Measurements from ENCODE around the gene COL18A1. TPM values are rescaled to one million over a fixed set of nuclear protein-coding genes. Genes with fewer than 3 reads are reported as not detected.

The COL18A1 gene
- total and polyA plus RNA-seq, 5 donors from 2014 or later: 0.29 to 2.7 (median 1.3) TPM

- DNase-seq: no peak
- Histone ChIP-seq H3K4me3 (ENCODE audit: low read depth, low read length) (no peak overlapping the region), H3K36me3 (ENCODE audit: control insufficient read depth, insufficient read depth, low read length) (no peaks in the 10 kb centered on the region), H3K27me3 (ENCODE audit: control insufficient read depth, insufficient read depth, low read length) (no peaks in the 10 kb centered on the region), H3K9me3 (ENCODE audit: control insufficient read depth in 2 of 2, low read length in 2 of 2) (no peaks in the 10 kb centered on the region), H3K27ac (ENCODE audit: insufficient read depth, low read length, poor library complexity, severe bottlenecking) (no peak overlapping the region), H3K4me1 (ENCODE audit: control insufficient read depth, insufficient read depth, low read length, poor library complexity, severe bottlenecking) (no peaks in the 10 kb centered on the region)
- Mint-ChIP-seq H3K27me3 (no peaks in the 10 kb centered on the region), H3K4me3 (no peak overlapping the region), H3K4me1 (peaks cover 0 to 6% (median 2%) of the 10 kb centered on the region in 4 donors), H3K9me3 (peaks cover 0 to 2% (median 0%) of the 10 kb centered on the region in 7 donors), H3K27ac (no peak overlapping the region), H3K36me3 (no peaks in the 10 kb centered on the region)
- ATAC-seq (ENCODE audit: low read depth in 2 of 2): no peak
Measured at GRCh38 chr21:45371081-45371480, 33.9 kb upstream of the COL18A1 start.

DNA sequence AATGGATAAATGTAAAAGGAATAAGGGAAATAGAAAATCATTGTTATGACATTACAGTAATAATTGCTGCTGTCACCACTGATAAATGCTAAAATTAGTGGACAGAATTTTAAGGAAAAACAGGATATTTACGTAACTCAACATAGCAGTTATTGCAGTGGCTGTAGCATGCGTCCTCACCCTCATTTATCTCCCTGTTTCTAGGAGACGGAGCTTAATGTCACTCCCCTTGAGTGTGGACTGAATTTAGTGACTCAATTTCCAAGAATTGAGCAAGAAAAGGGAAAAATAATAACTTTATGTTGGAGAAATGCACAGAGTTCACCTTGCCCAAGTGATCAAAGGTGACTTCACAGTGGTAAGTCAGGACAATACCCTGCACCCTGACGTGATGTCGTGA is 33.3 kb upstream of the COL18A1 start:
- Histone ChIP-seq H3K9me3 (ENCODE audit: control insufficient read depth in 2 of 2, low read length in 2 of 2) (no peaks in the 10 kb centered on the region), H3K4me1 (ENCODE audit: control insufficient read depth, insufficient read depth, low read length, poor library complexity, severe bottlenecking) (no peaks in the 10 kb centered on the region), H3K4me3 (ENCODE audit: low read depth, low read length) (no peak overlapping the region), H3K27ac (ENCODE audit: insufficient read depth, low read length, poor library complexity, severe bottlenecking) (no peak overlapping the region), H3K36me3 (ENCODE audit: control insufficient read depth, insufficient read depth, low read length) (no peaks in the 10 kb centered on the region), H3K27me3 (ENCODE audit: control insufficient read depth, insufficient read depth, low read length) (no peaks in the 10 kb centered on the region)
- H3K4me1 Mint-ChIP-seq: peaks cover 0 to 6% (median 2%) of the 10 kb centered on the region in 4 donors
- ATAC-seq (ENCODE audit: low read depth in 2 of 2): no peak
- no peaks in the 10 kb centered on the region for H3K36me3 Mint-ChIP-seq
- no peak for DNase-seq
- H3K27ac Mint-ChIP-seq: no peak overlapping the region
- H3K9me3 Mint-ChIP-seq: peaks cover 0 to 2% (median 0%) of the 10 kb centered on the region in 7 donors
- no peak overlapping the region for H3K4me3 Mint-ChIP-seq
- H3K27me3 Mint-ChIP-seq: no peaks in the 10 kb centered on the region

DNA sequence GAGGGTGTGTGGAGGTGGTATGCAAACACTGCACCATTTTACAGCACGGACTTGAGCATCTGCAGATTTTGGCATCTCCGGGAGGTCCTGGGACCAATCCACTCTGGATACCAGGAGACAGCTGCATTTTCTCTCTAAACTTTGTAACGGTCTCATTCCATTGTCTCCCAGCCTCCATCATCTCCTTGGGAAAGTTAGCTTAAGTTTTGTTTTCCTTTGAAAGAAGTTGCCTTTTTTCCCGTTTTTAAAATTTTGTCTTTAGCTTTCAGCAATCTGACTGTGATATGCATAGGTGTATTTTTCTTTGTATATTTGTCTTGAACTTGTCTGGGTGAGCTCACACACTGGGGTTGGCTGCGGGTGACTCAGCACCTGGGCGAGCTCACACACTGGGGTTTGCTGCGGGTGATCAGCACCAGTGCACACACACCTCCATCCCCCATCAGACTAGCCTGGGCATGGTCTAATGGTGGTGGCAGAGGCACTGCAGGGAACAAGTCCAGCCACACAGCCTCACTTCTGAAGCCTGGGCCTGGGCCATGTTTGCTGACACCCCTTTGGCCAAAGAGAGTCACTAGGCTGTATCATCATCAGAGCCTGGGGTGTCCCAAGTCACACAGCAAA is 32.1 kb upstream of the COL18A1 start:
- H3K27ac Mint-ChIP-seq: no peak overlapping the region
- H3K36me3 Mint-ChIP-seq: no peaks in the 10 kb centered on the region
- peaks cover 0 to 4% of the 10 kb centered on the region in 2 experiments for H3K9me3 ChIP-seq (ENCODE audit: control insufficient read depth in 2 of 2, low read length in 2 of 2)
- no peak for ATAC-seq (ENCODE audit: low read depth in 2 of 2)
- H3K4me3 ChIP-seq (ENCODE audit: low read depth, low read length): no peak overlapping the region
- no peaks in the 10 kb centered on the region for H3K36me3 ChIP-seq (ENCODE audit: control insufficient read depth, insufficient read depth, low read length)
- no peak for DNase-seq
- H3K4me3 Mint-ChIP-seq: no peak overlapping the region
- H3K27ac ChIP-seq (ENCODE audit: insufficient read depth, low read length, poor library complexity, severe bottlenecking): no peak overlapping the region
- peaks cover 0 to 6% (median 2%) of the 10 kb centered on the region in 4 donors for H3K4me1 Mint-ChIP-seq
- H3K27me3 Mint-ChIP-seq: peaks cover 7% of the 10 kb centered on the region
- H3K4me1 ChIP-seq (ENCODE audit: control insufficient read depth, insufficient read depth, low read length, poor library complexity, severe bottlenecking): no peaks in the 10 kb centered on the region
- H3K27me3 ChIP-seq (ENCODE audit: control insufficient read depth, insufficient read depth, low read length): no peaks in the 10 kb centered on the region
- H3K9me3 Mint-ChIP-seq: peaks cover 0 to 4% (median 0%) of the 10 kb centered on the region in 7 donors

DNA sequence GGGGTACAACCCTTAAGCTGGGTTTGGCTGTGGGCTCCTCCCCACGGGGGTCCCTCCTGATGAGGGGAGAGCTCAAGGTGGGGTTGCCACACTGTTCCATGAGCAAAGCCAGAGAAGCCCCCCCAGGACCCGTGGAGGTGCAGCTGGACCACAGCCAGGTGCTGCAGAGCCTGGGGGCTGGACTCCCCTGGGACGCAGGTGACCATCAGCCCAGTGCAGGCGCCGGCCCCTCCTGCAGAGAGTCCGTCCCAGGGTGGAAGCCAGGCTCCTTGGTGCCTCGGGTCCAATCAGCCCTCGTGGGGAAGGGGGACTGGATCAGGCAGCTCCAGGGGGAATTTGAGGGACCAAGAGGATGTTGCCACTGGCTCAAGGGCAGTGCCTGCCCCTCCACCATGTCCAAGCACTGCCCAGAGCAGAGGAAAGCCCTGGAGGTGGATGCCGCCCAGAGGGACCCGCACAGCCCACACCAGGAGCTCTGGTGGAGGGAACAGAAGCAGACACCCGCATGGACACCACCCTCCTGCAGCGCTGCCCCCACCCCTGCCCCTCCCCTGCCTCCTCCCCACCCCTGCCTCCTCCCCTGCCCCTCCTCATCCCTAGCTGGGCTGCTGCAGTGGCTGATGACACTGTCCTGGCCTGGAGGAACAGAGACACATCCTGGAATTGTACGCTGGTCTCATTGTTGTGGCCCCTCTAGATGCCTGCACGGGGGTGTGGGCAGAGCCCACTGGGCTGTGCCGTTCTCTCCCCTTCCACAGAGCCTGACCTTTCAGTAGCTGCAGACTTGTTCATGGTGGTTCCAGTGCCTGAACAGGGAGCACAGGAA is 30.8 kb upstream of the COL18A1 start:
- no peaks in the 10 kb centered on the region for H3K4me1 ChIP-seq (ENCODE audit: control insufficient read depth, insufficient read depth, low read length, poor library complexity, severe bottlenecking)
- Mint-ChIP-seq H3K4me3 (no peak overlapping the region), H3K27ac (no peak overlapping the region), H3K9me3 (peaks cover 0 to 4% (median 0%) of the 10 kb centered on the region in 7 donors), H3K27me3 (peaks cover 13% of the 10 kb centered on the region), H3K4me1 (peaks cover 0 to 6% (median 2%) of the 10 kb centered on the region in 4 donors), H3K36me3 (no peaks in the 10 kb centered on the region)
- no peaks in the 10 kb centered on the region for H3K27me3 ChIP-seq (ENCODE audit: control insufficient read depth, insufficient read depth, low read length)
- ATAC-seq (ENCODE audit: low read depth in 2 of 2): no peak
- no peaks in the 10 kb centered on the region for H3K36me3 ChIP-seq (ENCODE audit: control insufficient read depth, insufficient read depth, low read length)
- peaks cover 0 to 4% of the 10 kb centered on the region in 2 experiments for H3K9me3 ChIP-seq (ENCODE audit: control insufficient read depth in 2 of 2, low read length in 2 of 2)
- no peak overlapping the region for H3K27ac ChIP-seq (ENCODE audit: insufficient read depth, low read length, poor library complexity, severe bottlenecking)
- no peak for DNase-seq
- no peak overlapping the region for H3K4me3 ChIP-seq (ENCODE audit: low read depth, low read length)

GRCh38 chr21:45374826-45375455 is 30.0 kb upstream of the COL18A1 start:
- H3K27me3 ChIP-seq (ENCODE audit: control insufficient read depth, insufficient read depth, low read length): no peaks in the 10 kb centered on the region
- DNase-seq: no peak
- H3K27ac Mint-ChIP-seq: no peak overlapping the region
- H3K4me3 Mint-ChIP-seq: no peak overlapping the region
- H3K4me3 ChIP-seq (ENCODE audit: low read depth, low read length): no peak overlapping the region
- no peaks in the 10 kb centered on the region for H3K36me3 Mint-ChIP-seq
- peaks cover 0 to 4% of the 10 kb centered on the region in 2 experiments for H3K9me3 ChIP-seq (ENCODE audit: control insufficient read depth in 2 of 2, low read length in 2 of 2)
- H3K9me3 Mint-ChIP-seq: peaks cover 0 to 4% (median 0%) of the 10 kb centered on the region in 7 donors
- peaks cover 0 to 5% (median 2%) of the 10 kb centered on the region in 4 donors for H3K4me1 Mint-ChIP-seq
- ATAC-seq (ENCODE audit: low read depth in 2 of 2): no peak
- no peaks in the 10 kb centered on the region for H3K4me1 ChIP-seq (ENCODE audit: control insufficient read depth, insufficient read depth, low read length, poor library complexity, severe bottlenecking)
- no peaks in the 10 kb centered on the region for H3K36me3 ChIP-seq (ENCODE audit: control insufficient read depth, insufficient read depth, low read length)
- no peak overlapping the region for H3K27ac ChIP-seq (ENCODE audit: insufficient read depth, low read length, poor library complexity, severe bottlenecking)
- peaks cover 13% of the 10 kb centered on the region for H3K27me3 Mint-ChIP-seq

DNA sequence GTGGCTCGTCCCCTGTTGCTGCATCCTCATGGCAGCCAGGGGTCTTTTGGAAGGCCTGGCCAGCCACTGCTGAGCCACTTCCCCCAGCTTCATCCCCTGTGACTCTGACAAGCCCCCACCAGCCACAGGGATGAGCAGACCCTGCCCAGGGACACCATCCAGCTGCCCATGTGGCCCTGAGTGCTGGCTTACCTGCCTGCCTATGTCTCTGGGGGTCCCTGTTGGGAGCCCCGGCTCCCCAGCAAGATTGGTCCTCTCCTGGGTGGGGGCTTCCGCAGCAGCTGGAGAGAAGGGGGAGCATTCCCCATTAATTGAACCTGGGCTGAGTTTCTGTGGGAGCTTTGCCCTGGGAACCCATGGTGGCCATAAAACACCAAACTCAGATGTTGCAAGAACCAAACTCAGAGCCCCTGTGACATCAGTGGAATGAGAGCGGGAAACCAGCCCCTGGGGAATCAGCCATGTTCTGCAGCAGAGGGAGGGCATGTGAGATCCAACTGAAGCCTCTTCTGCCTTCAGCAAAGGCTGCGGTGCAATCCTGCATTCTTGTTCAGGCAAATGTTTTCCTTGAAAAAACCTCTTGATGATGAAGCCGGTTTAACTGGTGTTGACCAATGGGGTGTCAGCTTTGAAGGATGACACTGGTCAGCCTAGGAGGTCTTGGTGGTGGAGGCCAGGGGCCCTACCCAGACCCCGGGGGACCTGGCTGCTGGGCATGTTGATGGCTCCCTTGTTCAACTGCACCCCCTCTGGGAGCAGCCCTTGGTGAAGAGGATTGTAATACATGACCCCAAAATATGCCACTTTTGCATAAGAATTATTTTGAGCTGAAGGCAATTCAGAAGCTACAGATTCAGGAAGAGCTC is 28.3 kb upstream of the COL18A1 start:
- no peaks in the 10 kb centered on the region for H3K27me3 ChIP-seq (ENCODE audit: control insufficient read depth, insufficient read depth, low read length)
- H3K4me3 Mint-ChIP-seq: no peak overlapping the region
- no peak overlapping the region for H3K27ac ChIP-seq (ENCODE audit: insufficient read depth, low read length, poor library complexity, severe bottlenecking)
- no peak overlapping the region for H3K27ac Mint-ChIP-seq
- peaks cover 0 to 4% of the 10 kb centered on the region in 2 experiments for H3K9me3 ChIP-seq (ENCODE audit: control insufficient read depth in 2 of 2, low read length in 2 of 2)
- ATAC-seq (ENCODE audit: low read depth in 2 of 2) (no peak), DNase-seq (no peak)
- no peaks in the 10 kb centered on the region for H3K4me1 Mint-ChIP-seq
- no peaks in the 10 kb centered on the region for H3K4me1 ChIP-seq (ENCODE audit: control insufficient read depth, insufficient read depth, low read length, poor library complexity, severe bottlenecking)
- H3K36me3 Mint-ChIP-seq: no peaks in the 10 kb centered on the region
- H3K27me3 Mint-ChIP-seq: peaks cover 16% of the 10 kb centered on the region
- H3K36me3 ChIP-seq (ENCODE audit: control insufficient read depth, insufficient read depth, low read length): no peaks in the 10 kb centered on the region
- peaks cover 0 to 4% (median 0%) of the 10 kb centered on the region in 7 donors for H3K9me3 Mint-ChIP-seq
- H3K4me3 ChIP-seq (ENCODE audit: low read depth, low read length): no peak overlapping the region

GRCh38 chr21:45377325-45377709 is 27.6 kb upstream of the COL18A1 start:
- H3K27ac ChIP-seq (ENCODE audit: insufficient read depth, low read length, poor library complexity, severe bottlenecking): no peak overlapping the region
- Mint-ChIP-seq H3K4me3 (no peak overlapping the region), H3K36me3 (no peaks in the 10 kb centered on the region), H3K9me3 (peaks cover 0 to 4% (median 0%) of the 10 kb centered on the region in 7 donors), H3K4me1 (no peaks in the 10 kb centered on the region), H3K27me3 (peaks cover 17% of the 10 kb centered on the region), H3K27ac (no peak overlapping the region)
- H3K4me1 ChIP-seq (ENCODE audit: control insufficient read depth, insufficient read depth, low read length, poor library complexity, severe bottlenecking): no peaks in the 10 kb centered on the region
- H3K27me3 ChIP-seq (ENCODE audit: control insufficient read depth, insufficient read depth, low read length): no peaks in the 10 kb centered on the region
- no peak for DNase-seq
- ATAC-seq (ENCODE audit: low read depth in 2 of 2): no peak
- H3K4me3 ChIP-seq (ENCODE audit: low read depth, low read length): no peak overlapping the region
- peaks cover 0 to 4% of the 10 kb centered on the region in 2 experiments for H3K9me3 ChIP-seq (ENCODE audit: control insufficient read depth in 2 of 2, low read length in 2 of 2)
- no peaks in the 10 kb centered on the region for H3K36me3 ChIP-seq (ENCODE audit: control insufficient read depth, insufficient read depth, low read length)
